Neural progenitor cell (in vitro differentiated cells): ENCODE results near the gene TRIM77. TPM values are rescaled to one million over a fixed set of nuclear protein-coding genes. Genes with fewer than 3 reads are reported as not detected.
"Not testable (repeated sequence)": the region's sequence is repeated elsewhere in the genome, so short reads cannot be mapped to it uniquely, and the experiment has no call there.

ENCODE experiments used
- DNase-seq: peaks from one replicate; pipeline ENCODE4 v3.0.0-alpha.2; 2016; ENCODE audit warnings: low spot score
- H2AFZ ChIP-seq: fragments of 200-600 bp; sonication (generic); replicated peaks from 2 replicates; pipeline ENCODE4 v1.6.1; 2016; ENCODE audit warnings: antibody characterized with exemption
- H3F3A ChIP-seq: fragments of 200-600 bp; sonication (generic); 2 replicates; pipeline ENCODE4 v1.6.1; 2016; ENCODE audit warnings: antibody characterized with exemption, low read depth
- H3K27ac ChIP-seq: fragments of 200-600 bp; sonication (generic); 2 replicates; pipeline ENCODE4 v1.5.1; 2016; ENCODE audit warnings: mild to moderate bottlenecking
- H3K27me3 ChIP-seq: fragments of 200-600 bp; sonication (generic); 2 replicates; pipeline ENCODE4 v1.6.1; 2016; ENCODE audit warnings: mild to moderate bottlenecking, moderate library complexity
- H3K36me3 ChIP-seq: fragments of 200-600 bp; sonication (generic); 2 replicates; pipeline ENCODE4 v1.5.1; 2016
- H3K4me1 ChIP-seq: fragments of 200-600 bp; sonication (generic); 2 replicates; pipeline ENCODE4 v1.6.1; 2016; ENCODE audit warnings: mixed run types
- H3K4me2 ChIP-seq: fragments of 200-600 bp; sonication (generic); 2 replicates; pipeline ENCODE4 v1.6.1; 2016
- H3K4me3 ChIP-seq: fragments of 200-600 bp; sonication (generic); 2 replicates; pipeline ENCODE4 v1.5.1; 2016
- H3K79me2 ChIP-seq: fragments of 200-600 bp; sonication (generic); 2 replicates; pipeline ENCODE4 v1.6.1; 2016; ENCODE audit warnings: low read depth
- H3K9ac ChIP-seq: fragments of 200-600 bp; sonication (generic); 2 replicates; pipeline ENCODE4 v1.6.1; 2016
- H3K9me3 ChIP-seq: fragments of 200-600 bp; sonication (generic); 2 replicates; pipeline ENCODE4 v1.5.1; 2016; ENCODE audit warnings: low read depth
- H4K20me1 ChIP-seq: fragments of 200-600 bp; sonication (generic); 2 replicates; pipeline ENCODE4 v1.6.1; 2016; ENCODE audit warnings: low read depth
- H3K27ac Mint-ChIP-seq: 3 replicates; pipeline ENCODE4 v1.8.0; 2021; ENCODE audit warnings: mixed read lengths
- H3K27me3 Mint-ChIP-seq: 2 replicates; pipeline ENCODE4 v1.8.0; 2022; ENCODE audit warnings: low read depth, mild to moderate bottlenecking, inconsistent platforms, moderate library complexity, mixed read lengths; ENCODE audit not compliant: insufficient read depth
- H3K36me3 Mint-ChIP-seq: 3 replicates; pipeline ENCODE4 v1.8.0; 2021; ENCODE audit warnings: mixed read lengths
- H3K4me1 Mint-ChIP-seq: 3 replicates; pipeline ENCODE4 v1.8.0; 2021; ENCODE audit warnings: mixed read lengths
- H3K4me3 Mint-ChIP-seq: 3 replicates; pipeline ENCODE4 v1.8.0; 2021; ENCODE audit warnings: mild to moderate bottlenecking, moderate library complexity, mixed read lengths
- H3K9me3 Mint-ChIP-seq: 3 replicates; pipeline ENCODE4 v1.8.0; 2020; ENCODE audit warnings: mixed read lengths
- CTCF ChIP-seq: fragments of 200-600 bp; sonication (generic); IDR thresholded peaks from 2 replicates; pipeline ENCODE4 v1.5.1; 2017; ENCODE audit warnings: antibody characterized with exemption, mild to moderate bottlenecking
- EZH2 ChIP-seq: fragments of 200-600 bp; sonication (generic); IDR thresholded peaks from 2 replicates; pipeline ENCODE4 v1.6.1; 2017; ENCODE audit warnings: antibody characterized with exemption, mild to moderate bottlenecking, moderate library complexity
- EZH2phosphoT487 ChIP-seq: fragments of 200-600 bp; sonication (generic); IDR thresholded peaks from 2 replicates; pipeline ENCODE4 v1.6.1; 2017; ENCODE audit warnings: antibody characterized with exemption
- total RNA-seq: library from RNA; depleted of rRNA; stranded (reverse); fragments of >200 nt; gene quantifications from 2 replicates; pipeline ENCODE4 v1.2.3, GENCODE V29; 2015; ENCODE audit warnings: low replicate concordance

TRIM77 gene, protein sequence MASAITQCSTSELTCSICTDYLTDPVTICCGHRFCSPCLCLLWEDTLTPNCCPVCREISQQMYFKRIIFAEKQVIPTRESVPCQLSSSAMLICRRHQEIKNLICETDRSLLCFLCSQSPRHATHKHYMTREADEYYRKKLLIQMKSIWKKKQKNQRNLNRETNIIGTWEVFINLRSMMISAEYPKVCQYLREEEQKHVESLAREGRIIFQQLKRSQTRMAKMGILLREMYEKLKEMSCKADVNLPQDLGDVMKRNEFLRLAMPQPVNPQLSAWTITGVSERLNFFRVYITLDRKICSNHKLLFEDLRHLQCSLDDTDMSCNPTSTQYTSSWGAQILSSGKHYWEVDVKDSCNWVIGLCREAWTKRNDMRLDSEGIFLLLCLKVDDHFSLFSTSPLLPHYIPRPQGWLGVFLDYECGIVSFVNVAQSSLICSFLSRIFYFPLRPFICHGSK
- not detected in 2 replicates for total RNA-seq

DNA sequence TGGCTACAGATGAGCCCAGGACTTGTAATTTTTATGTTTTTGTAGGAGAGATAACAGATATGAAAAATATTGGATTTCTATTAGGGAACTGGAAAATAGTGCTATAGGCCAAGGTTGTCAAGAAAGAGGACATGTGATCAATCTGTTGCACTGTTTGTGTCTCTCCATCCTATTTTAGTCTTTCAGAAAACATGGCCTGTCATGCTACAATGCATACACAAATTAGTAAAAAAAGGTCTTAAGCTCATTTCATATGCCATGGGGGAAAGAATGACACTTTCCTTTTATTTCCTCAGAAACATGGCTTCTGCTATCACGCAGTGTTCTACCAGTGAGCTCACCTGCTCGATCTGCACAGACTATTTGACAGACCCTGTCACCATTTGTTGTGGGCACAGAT, at the start of gene TRIM77:
TRIM77 (plus strand) TSS at position 301 of the 400 bp plus-strand sequence; CDS start at position 301, 0 bp downstream.
- not testable (repeated sequence) for H3K36me3 ChIP-seq, H3K9ac ChIP-seq, H3K4me1 Mint-ChIP-seq, H3K27me3 Mint-ChIP-seq, H3K4me3 ChIP-seq, H3K9me3 Mint-ChIP-seq, H3K4me2 ChIP-seq, DNase-seq, H3K4me1 ChIP-seq, H3F3A ChIP-seq, H3K27ac Mint-ChIP-seq, H3K27ac ChIP-seq, H3K4me3 Mint-ChIP-seq, H3K79me2 ChIP-seq, H4K20me1 ChIP-seq, H3K36me3 Mint-ChIP-seq, H3K27me3 ChIP-seq, H3K9me3 ChIP-seq, H2AFZ ChIP-seq

GRCh38 chr11:89667001-89667400, 43.1 kb upstream of the TRIM77 start:
- Mint-ChIP-seq H3K4me1 (no peaks in the 10 kb centered on the region), H3K36me3 (no peaks in the 10 kb centered on the region), H3K27ac (no peak overlapping the region), H3K4me3 (no peak overlapping the region), H3K9me3 (no peaks in the 10 kb centered on the region), H3K27me3 (no peaks in the 10 kb centered on the region)
- H3K9me3 ChIP-seq, result no peaks in the 10 kb centered on the region
- no peak for TF ChIP-seq EZH2phosphoT487
- TF ChIP-seq EZH2, result no peak
- no peak for TF ChIP-seq CTCF
- H3F3A ChIP-seq, result no peaks in the 10 kb centered on the region
- H2AFZ ChIP-seq, result no peak overlapping the region
- DNase-seq, result no peak
- H3K4me3 ChIP-seq, result no peak overlapping the region
- H3K36me3 ChIP-seq, result no peaks in the 10 kb centered on the region
- H3K9ac ChIP-seq, result no peak overlapping the region
- H3K27me3 ChIP-seq, result no peaks in the 10 kb centered on the region
- no peak overlapping the region for H3K4me2 ChIP-seq
- no peak overlapping the region for H3K27ac ChIP-seq
- no peaks in the 10 kb centered on the region for H3K4me1 ChIP-seq
- no peaks in the 10 kb centered on the region for H4K20me1 ChIP-seq
- no peaks in the 10 kb centered on the region for H3K79me2 ChIP-seq

- not testable (repeated sequence) for H3K79me2 ChIP-seq, H4K20me1 ChIP-seq, H3K4me2 ChIP-seq, H3K4me1 Mint-ChIP-seq, H3K27ac ChIP-seq, H3K27me3 ChIP-seq, H3K27me3 Mint-ChIP-seq, H3K9me3 Mint-ChIP-seq, H3K27ac Mint-ChIP-seq, H3F3A ChIP-seq, H3K4me1 ChIP-seq, DNase-seq, H3K4me3 Mint-ChIP-seq, H3K9me3 ChIP-seq, H3K36me3 Mint-ChIP-seq, H3K4me3 ChIP-seq, H2AFZ ChIP-seq, H3K36me3 ChIP-seq, H3K9ac ChIP-seq
Measured at GRCh38 chr11:89668158-89668557, 41.9 kb upstream of the TRIM77 start.

DNA sequence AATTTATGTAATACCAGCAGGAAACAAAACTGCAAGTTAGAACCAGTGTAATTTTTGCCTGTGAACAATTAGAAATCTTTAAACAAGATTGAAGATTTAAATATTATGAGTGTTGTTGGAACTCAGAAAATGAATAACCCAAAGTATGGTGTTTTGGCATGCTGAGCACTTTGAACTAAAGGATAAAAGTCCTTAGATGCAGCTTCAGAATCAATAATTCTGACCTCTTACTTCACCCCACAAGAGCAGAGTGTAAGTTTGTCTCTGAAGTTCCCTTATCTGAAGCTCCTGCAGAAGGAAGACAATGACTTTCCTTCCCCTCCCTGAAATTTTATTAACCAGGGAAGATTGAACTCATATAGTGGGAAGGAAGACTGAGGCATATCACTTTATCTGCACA, 40.5 kb upstream of the TRIM77 start:
- not testable (repeated sequence) for H3K9me3 Mint-ChIP-seq, H3K9ac ChIP-seq, H2AFZ ChIP-seq, H3K4me1 Mint-ChIP-seq, H3K36me3 ChIP-seq, H3K4me1 ChIP-seq, H3K27ac ChIP-seq, DNase-seq, H3K27ac Mint-ChIP-seq, H4K20me1 ChIP-seq, H3K4me3 Mint-ChIP-seq, H3K79me2 ChIP-seq, H3K4me2 ChIP-seq, H3K4me3 ChIP-seq, H3K36me3 Mint-ChIP-seq, H3F3A ChIP-seq, H3K27me3 Mint-ChIP-seq, H3K9me3 ChIP-seq, H3K27me3 ChIP-seq

DNA sequence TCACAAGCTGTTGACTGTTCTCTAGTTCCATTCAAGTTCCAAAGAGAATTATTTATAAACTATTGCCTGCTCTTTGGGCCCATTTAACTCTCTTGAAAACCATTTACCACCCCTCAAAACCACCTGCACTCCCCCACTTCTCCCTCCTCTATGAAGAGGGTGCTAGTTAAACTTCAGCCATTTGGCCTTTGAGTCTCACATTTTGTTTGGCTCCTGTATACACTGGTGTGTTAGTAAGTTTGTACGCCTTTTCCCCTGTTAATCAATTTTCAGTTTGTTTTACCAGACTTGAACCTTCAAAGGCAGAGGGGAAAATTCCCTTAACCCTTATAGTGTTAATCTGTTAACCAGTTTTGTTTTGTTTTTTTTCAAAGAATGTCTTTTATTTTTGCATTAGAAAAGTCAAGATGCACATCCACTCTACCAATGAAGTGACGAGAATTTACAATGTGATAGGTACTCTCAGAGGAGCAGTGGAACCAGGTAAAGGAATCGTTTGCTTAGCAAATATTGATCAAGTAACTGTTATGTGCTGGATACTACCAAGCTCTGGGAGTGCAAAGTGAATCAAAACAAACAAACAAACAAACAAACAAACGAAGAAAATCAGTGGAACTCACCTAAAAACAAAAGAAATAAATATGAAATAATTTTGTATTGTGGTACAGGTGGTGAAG, 40.0 kb upstream of the TRIM77 start:
- H3K4me3 Mint-ChIP-seq, H3K79me2 ChIP-seq, H3K4me3 ChIP-seq, H3K4me1 ChIP-seq, H2AFZ ChIP-seq, H3K4me1 Mint-ChIP-seq, H3K27me3 Mint-ChIP-seq, DNase-seq, H3K27ac Mint-ChIP-seq, H3K4me2 ChIP-seq, H4K20me1 ChIP-seq, H3F3A ChIP-seq, H3K9ac ChIP-seq, H3K27me3 ChIP-seq, H3K36me3 Mint-ChIP-seq, H3K27ac ChIP-seq, H3K9me3 ChIP-seq, H3K9me3 Mint-ChIP-seq, H3K36me3 ChIP-seq: not testable (repeated sequence)

DNA sequence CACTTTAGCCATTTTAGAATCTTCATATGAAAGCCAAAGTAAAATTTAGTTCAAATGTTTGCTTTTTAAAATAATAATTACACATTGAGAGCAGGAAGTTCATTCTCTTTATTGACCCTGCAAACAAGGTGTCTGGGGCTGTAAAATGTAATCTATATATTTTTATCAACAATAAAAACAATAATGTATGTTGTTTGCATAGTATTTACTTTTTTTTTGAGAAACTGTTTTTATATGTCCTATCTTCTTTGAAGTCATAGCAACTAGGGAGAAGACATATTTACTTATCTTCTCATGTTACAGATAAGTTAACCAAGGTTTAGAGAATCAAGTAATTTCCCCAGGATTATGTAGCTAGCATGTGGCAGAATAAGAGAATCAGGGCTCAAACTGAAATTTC, 37.6 kb upstream of the TRIM77 start:
- H3F3A ChIP-seq, H3K4me3 Mint-ChIP-seq, H4K20me1 ChIP-seq, H3K36me3 Mint-ChIP-seq, H3K27ac Mint-ChIP-seq, H3K4me3 ChIP-seq, H2AFZ ChIP-seq, DNase-seq, H3K4me1 Mint-ChIP-seq, H3K27me3 Mint-ChIP-seq, H3K79me2 ChIP-seq, H3K27ac ChIP-seq, H3K9ac ChIP-seq, H3K36me3 ChIP-seq, H3K4me2 ChIP-seq, H3K9me3 Mint-ChIP-seq, H3K9me3 ChIP-seq, H3K27me3 ChIP-seq, H3K4me1 ChIP-seq: not testable (repeated sequence)

- not testable (repeated sequence) for H3K9me3 ChIP-seq, H2AFZ ChIP-seq, H3K79me2 ChIP-seq, H4K20me1 ChIP-seq, H3K27ac Mint-ChIP-seq, H3K9ac ChIP-seq, H3K4me3 ChIP-seq, H3K4me1 ChIP-seq, H3K4me2 ChIP-seq, H3K27me3 ChIP-seq, H3K27me3 Mint-ChIP-seq, H3F3A ChIP-seq, H3K9me3 Mint-ChIP-seq, H3K4me1 Mint-ChIP-seq, H3K4me3 Mint-ChIP-seq, H3K36me3 ChIP-seq, H3K27ac ChIP-seq, DNase-seq, H3K36me3 Mint-ChIP-seq
Measured at GRCh38 chr11:89673380-89673779, 36.7 kb upstream of the TRIM77 start.
